Thoracic aorta (tissue), 2 donors: ENCODE results near the gene PARVB. TPM values are rescaled to one million over a fixed set of nuclear protein-coding genes. Genes with fewer than 3 reads are reported as not detected.

Experiments used
- ATAC-seq: fragments of 150-250 bp; one replicate; pipeline ENCODE4 v1.8.0; 2017; ENCODE audit warnings: low read depth; ENCODE audit not compliant: insufficient number of reproducible peaks, low FRiP score
- DNase-seq: peaks from one replicate; pipeline ENCODE4 v3.0.0-alpha.2; 2020; ENCODE audit warnings: low spot score
- H3K27ac ChIP-seq, 2 donors: fragments of 200-600 bp; sonication (generic); 1 replicate in 1 of 2; 2 replicates in 1 of 2; pipeline ENCODE4 v1.5.1; 2016; ENCODE audit warnings: mild to moderate bottlenecking in 2 of 2, moderate library complexity in 2 of 2
- H3K27me3 ChIP-seq: fragments of 200-600 bp; sonication (generic); replicated peaks from 2 replicates; pipeline ENCODE4 v1.6.0; 2016; ENCODE audit warnings: mild to moderate bottlenecking; ENCODE audit not compliant: insufficient read depth
- H3K36me3 ChIP-seq: fragments of 200-600 bp; sonication (generic); one replicate; pipeline ENCODE4 v1.5.1; 2016
- H3K4me1 ChIP-seq, 2 donors: fragments of 200-600 bp; sonication (generic); 1 replicate in 1 of 2; 2 replicates in 1 of 2; pipeline versions ENCODE4 v1.5.1 to v1.6.0; 2016; ENCODE audit warnings: low read depth in 2 of 2, mild to moderate bottlenecking in 1 of 2; ENCODE audit not compliant: control insufficient read depth in 1 of 2
- H3K4me3 ChIP-seq: fragments of 200-600 bp; sonication (generic); 2 replicates; pipeline ENCODE4 v1.5.1; 2016; ENCODE audit warnings: mild to moderate bottlenecking
- H3K9me3 ChIP-seq: fragments of 200-600 bp; sonication (generic); 2 replicates; pipeline ENCODE4 v1.5.1; 2016
- CTCF ChIP-seq: fragments of 200-600 bp; sonication (generic); IDR thresholded peaks from one replicate; pipeline ENCODE4 v1.5.1; 2019; ENCODE audit warnings: antibody characterized with exemption
- total RNA-seq, 2 donors: library from RNA; depleted of rRNA; stranded (reverse); fragments of >200 nt; gene quantifications; one replicate each; pipeline versions ENCODE4 v1.1.0 to v1.2.3, GENCODE V29; 2016

PARVB gene
- total RNA-seq, 2 donors from 2014 or later = 15.3 to 17.2 TPM

- H3K27ac ChIP-seq = no peak overlapping the region
- H3K4me1 ChIP-seq = peaks cover 0 to 9% of the 10 kb centered on the region in 2 donors
- no peak for DNase-seq
- no peak overlapping the region for H3K4me3 ChIP-seq
- H3K27me3 ChIP-seq = no peaks in the 10 kb centered on the region
- peaks cover 8% of the 10 kb centered on the region for H3K9me3 ChIP-seq
- TF ChIP-seq CTCF = no peak
- no peak for ATAC-seq
- H3K36me3 ChIP-seq = no peaks in the 10 kb centered on the region
Measured at GRCh38 chr22:44057401-44057987, 33.4 kb downstream of the PARVB start.

- Histone ChIP-seq H3K4me3 (no peak overlapping the region), H3K36me3 (no peaks in the 10 kb centered on the region), H3K27me3 (no peaks in the 10 kb centered on the region), H3K27ac (no peak overlapping the region), H3K9me3 (peaks cover 8% of the 10 kb centered on the region), H3K4me1 (no peaks in the 10 kb centered on the region)
- TF ChIP-seq CTCF = no peak
- DNase-seq (no peak), ATAC-seq (no peak)
Measured at GRCh38 chr22:44063462-44064371, 39.6 kb downstream of the PARVB start.

- Histone ChIP-seq H3K4me1 (no peaks in the 10 kb centered on the region), H3K27me3 (no peaks in the 10 kb centered on the region), H3K4me3 (no peak overlapping the region), H3K36me3 (no peaks in the 10 kb centered on the region), H3K9me3 (no peaks in the 10 kb centered on the region), H3K27ac (no peak overlapping the region)
- DNase-seq (no peak), ATAC-seq (no peak)
- no peak for TF ChIP-seq CTCF
Measured at GRCh38 chr22:44067033-44067432, 42.9 kb downstream of the PARVB start.

- ATAC-seq (no peak), DNase-seq (no peak)
Measured at GRCh38 chr22:44067901-44068300, 43.8 kb downstream of the PARVB start.

More at GRCh38 chr22:44067901-44068300, 43.8 kb downstream of the PARVB start:
- no peaks in the 10 kb centered on the region for H3K4me1 ChIP-seq
- H3K36me3 ChIP-seq = no peaks in the 10 kb centered on the region
- no peak for TF ChIP-seq CTCF
- no peak overlapping the region for H3K27ac ChIP-seq
- H3K4me3 ChIP-seq = no peak overlapping the region
- no peaks in the 10 kb centered on the region for H3K9me3 ChIP-seq
- no peaks in the 10 kb centered on the region for H3K27me3 ChIP-seq
